ENCODE data around the gene CADM2. TPM values are rescaled to one million over a fixed set of nuclear protein-coding genes. Genes with fewer than 3 reads are reported as not detected.
"Not testable (repeated sequence)": the region's sequence is repeated elsewhere in the genome, so short reads cannot be mapped to it uniquely, and the experiment has no call there.

Gene CADM2
- total RNA-seq, 1 donor from 2014 or later, result 4.0 TPM

GRCh38 chr3:85706130-85706529 lies 747.3 kb downstream of the CADM2 start:
- DNase-seq (ENCODE audit: extremely low spot score, unreplicated experiment), result no peak
- H3K4me1 Mint-ChIP-seq (ENCODE audit: unreplicated experiment), result no peaks in the 10 kb centered on the region
- peaks cover under 1% of the 10 kb centered on the region for H3K9me3 Mint-ChIP-seq
- H3K4me3 Mint-ChIP-seq, result no peak overlapping the region
- no peaks in the 10 kb centered on the region for H3K27me3 Mint-ChIP-seq
- TF ChIP-seq, protein P1, sequence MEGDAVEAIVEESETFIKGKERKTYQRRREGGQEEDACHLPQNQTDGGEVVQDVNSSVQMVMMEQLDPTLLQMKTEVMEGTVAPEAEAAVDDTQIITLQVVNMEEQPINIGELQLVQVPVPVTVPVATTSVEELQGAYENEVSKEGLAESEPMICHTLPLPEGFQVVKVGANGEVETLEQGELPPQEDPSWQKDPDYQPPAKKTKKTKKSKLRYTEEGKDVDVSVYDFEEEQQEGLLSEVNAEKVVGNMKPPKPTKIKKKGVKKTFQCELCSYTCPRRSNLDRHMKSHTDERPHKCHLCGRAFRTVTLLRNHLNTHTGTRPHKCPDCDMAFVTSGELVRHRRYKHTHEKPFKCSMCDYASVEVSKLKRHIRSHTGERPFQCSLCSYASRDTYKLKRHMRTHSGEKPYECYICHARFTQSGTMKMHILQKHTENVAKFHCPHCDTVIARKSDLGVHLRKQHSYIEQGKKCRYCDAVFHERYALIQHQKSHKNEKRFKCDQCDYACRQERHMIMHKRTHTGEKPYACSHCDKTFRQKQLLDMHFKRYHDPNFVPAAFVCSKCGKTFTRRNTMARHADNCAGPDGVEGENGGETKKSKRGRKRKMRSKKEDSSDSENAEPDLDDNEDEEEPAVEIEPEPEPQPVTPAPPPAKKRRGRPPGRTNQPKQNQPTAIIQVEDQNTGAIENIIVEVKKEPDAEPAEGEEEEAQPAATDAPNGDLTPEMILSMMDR (conservative IDR thresholded peaks at IDR 0.05), result no peak
- H3K36me3 Mint-ChIP-seq, result no peaks in the 10 kb centered on the region
- H3K27ac Mint-ChIP-seq, result no peak overlapping the region

GRCh38 chr3:85708325-85708724 lies 749.5 kb downstream of the CADM2 start:
- not testable (repeated sequence) for H3K27me3 Mint-ChIP-seq; H3K36me3 Mint-ChIP-seq; H3K9me3 Mint-ChIP-seq; H3K4me3 Mint-ChIP-seq; H3K27ac Mint-ChIP-seq; DNase-seq (ENCODE audit: extremely low spot score, unreplicated experiment); H3K4me1 Mint-ChIP-seq (ENCODE audit: unreplicated experiment)

DNA sequence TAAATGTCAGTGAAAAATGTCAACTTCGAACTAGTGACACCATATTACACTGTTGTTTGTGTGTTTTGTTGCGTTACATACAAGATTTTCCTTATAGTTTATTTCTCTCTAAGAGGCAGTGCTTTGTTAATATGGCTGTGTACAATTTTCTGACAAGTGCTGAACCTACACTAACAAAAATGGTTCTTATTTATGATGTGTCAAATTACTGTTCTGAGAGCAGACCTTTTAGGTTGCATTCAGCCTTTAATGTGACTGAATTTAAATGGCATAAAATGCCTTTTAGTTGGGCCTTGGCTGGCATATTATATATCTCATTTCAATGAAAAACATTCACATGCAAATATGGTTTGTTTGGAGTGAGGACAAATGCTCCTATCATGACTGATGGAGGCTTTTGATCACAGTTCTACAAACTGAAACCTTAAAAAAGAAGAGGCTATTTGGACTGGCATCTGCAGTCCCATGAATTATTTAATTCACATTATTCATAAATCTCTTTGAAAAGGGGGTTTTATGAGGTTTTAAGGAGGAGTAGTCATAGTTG lies 750.6 kb downstream of the CADM2 start:
- Mint-ChIP-seq H3K4me1 (ENCODE audit: unreplicated experiment) (no peaks in the 10 kb centered on the region), H3K36me3 (no peaks in the 10 kb centered on the region), H3K4me3 (no peak overlapping the region), H3K27me3 (no peaks in the 10 kb centered on the region), H3K9me3 (no peaks in the 10 kb centered on the region), H3K27ac (no peak overlapping the region)
- DNase-seq (ENCODE audit: extremely low spot score, unreplicated experiment), result no peak
- TF ChIP-seq, protein P1 (conservative IDR thresholded peaks at IDR 0.05), result no peak

DNA sequence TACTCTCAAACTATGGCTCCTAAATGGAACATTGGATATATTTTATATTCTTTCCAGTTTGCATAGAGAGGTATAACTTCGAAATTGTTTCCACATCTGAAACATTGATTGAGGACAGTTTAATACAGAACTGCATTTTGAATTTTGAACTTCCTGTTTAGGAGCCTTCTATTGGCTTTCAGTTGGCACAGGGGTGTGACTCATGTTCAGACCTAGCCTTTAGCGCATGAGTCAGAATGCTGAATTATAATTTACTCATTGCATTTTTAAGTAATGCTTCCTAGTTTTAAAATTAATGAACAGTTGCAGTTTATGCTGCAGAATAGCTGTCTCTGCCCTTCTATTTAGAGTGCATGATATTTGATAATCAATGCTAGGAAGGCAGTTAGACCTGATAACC lies 751.7 kb downstream of the CADM2 start:
- H3K4me3 Mint-ChIP-seq, result no peak overlapping the region
- no peaks in the 10 kb centered on the region for H3K36me3 Mint-ChIP-seq
- no peaks in the 10 kb centered on the region for H3K27me3 Mint-ChIP-seq
- H3K27ac Mint-ChIP-seq, result no peak overlapping the region
- H3K9me3 Mint-ChIP-seq, result no peaks in the 10 kb centered on the region
- H3K4me1 Mint-ChIP-seq (ENCODE audit: unreplicated experiment), result no peaks in the 10 kb centered on the region
- TF ChIP-seq, protein P1 (conservative IDR thresholded peaks at IDR 0.05), result no peak
- no peak for DNase-seq (ENCODE audit: extremely low spot score, unreplicated experiment)

DNA sequence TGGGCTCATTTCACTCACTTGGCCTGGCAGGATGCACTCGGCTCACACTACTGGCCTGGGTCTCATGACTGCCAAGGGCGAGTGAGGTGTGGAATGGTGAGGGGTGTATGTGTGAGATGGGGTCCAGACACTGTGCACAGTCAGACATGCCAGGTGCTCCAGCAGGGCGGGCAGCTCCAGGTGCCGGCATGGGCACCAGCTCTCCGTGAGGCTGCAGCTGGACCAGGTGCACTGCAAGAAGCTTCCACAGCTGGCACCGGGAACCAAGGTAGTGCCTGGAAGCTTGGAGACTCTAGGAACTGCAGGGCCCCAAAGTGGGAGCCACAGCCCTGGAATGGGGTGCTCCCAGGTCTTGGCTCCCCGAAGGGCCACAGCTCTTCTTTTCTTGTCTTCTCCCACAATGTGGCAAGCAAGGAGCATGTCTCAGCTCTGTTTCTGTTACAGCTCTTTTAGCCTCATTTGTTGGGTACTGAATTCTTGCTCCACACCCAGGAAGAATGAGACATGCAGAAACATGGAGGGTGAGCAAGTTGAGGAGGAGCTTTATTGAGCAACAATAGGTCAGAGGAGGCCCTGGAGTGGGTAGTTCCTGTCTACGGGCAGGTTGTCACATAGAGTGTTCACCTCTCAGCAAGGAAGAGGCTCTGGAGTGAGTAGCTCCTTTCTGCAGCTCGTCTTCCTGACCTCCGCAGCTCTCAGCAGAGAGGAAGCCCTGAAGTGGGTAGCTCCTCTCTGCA lies 762.8 kb downstream of the CADM2 start:
- TF ChIP-seq, protein P1 (conservative IDR thresholded peaks at IDR 0.05), result no peak
- no peak overlapping the region for H3K27ac Mint-ChIP-seq
- no peaks in the 10 kb centered on the region for H3K27me3 Mint-ChIP-seq
- H3K4me3 Mint-ChIP-seq, result no peak overlapping the region
- no peaks in the 10 kb centered on the region for H3K4me1 Mint-ChIP-seq (ENCODE audit: unreplicated experiment)
- no peak for DNase-seq (ENCODE audit: extremely low spot score, unreplicated experiment)
- no peaks in the 10 kb centered on the region for H3K9me3 Mint-ChIP-seq
- no peaks in the 10 kb centered on the region for H3K36me3 Mint-ChIP-seq

DNA sequence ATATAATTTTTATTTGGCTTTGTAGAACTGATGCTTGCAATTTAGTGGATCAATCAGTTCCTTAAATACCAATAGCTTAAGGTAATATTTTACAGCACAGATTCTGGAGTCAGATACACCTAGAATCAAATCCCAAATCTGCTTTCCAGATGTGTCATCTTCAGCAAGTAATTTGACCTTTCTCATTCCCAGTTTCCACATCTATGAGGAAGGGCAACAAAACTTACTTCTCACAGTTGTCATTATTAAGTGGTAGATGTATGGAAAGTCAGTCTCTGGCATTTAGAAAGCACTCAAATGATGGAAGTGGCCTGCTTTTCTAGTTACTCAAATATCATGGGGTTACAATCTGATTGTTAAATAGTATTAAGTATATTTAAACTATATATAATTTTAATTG lies 767.0 kb downstream of the CADM2 start:
- H3K4me1 Mint-ChIP-seq (ENCODE audit: unreplicated experiment), result no peaks in the 10 kb centered on the region
- H3K4me3 Mint-ChIP-seq, result no peak overlapping the region
- no peaks in the 10 kb centered on the region for H3K27me3 Mint-ChIP-seq
- TF ChIP-seq, protein P1 (conservative IDR thresholded peaks at IDR 0.05), result no peak
- H3K36me3 Mint-ChIP-seq, result no peaks in the 10 kb centered on the region
- no peak for DNase-seq (ENCODE audit: extremely low spot score, unreplicated experiment)
- H3K9me3 Mint-ChIP-seq, result no peaks in the 10 kb centered on the region
- H3K27ac Mint-ChIP-seq, result no peak overlapping the region
